GM13976 (cell line): ENCODE measurements around the gene GPHA2.

Experiments used
- DNase-seq: peaks from one replicate; pipeline ENCODE4 v3.0.0; 2012; ENCODE audit warnings: low spot score
- CTCF ChIP-seq: IDR thresholded peaks from 2 replicates; pipeline ENCODE4 v1.5.1; 2012; ENCODE audit warnings: borderline replicate concordance, mild to moderate bottlenecking; ENCODE audit not compliant: insufficient read depth; ENCODE audit errors: extremely low read depth, missing control alignments, control extremely low read depth
- in situ Hi-C: fragments of 300-500 bp; cut with MboI; formaldehyde crosslinking; loops from one replicate; pipeline ENCODE4 v1.12.0; 2022; ENCODE audit warnings: low sequenced_read_pairs, mixed read lengths, inconsistent platforms; ENCODE audit not compliant: unreplicated experiment

The GPHA2 gene

GRCh38 chr11:64898076-64898445 is 37.6 kb downstream of the GPHA2 start:
- no peak for TF ChIP-seq CTCF
- no peak for DNase-seq

GRCh38 chr11:64897381-64898075 is 38.2 kb downstream of the GPHA2 start:
- DNase-seq: no peak
- in situ Hi-C loops: no loop called here
- TF ChIP-seq CTCF: no peak

More at GRCh38 chr11:64898076-64898445, 37.6 kb downstream of the GPHA2 start:
- in situ Hi-C loops: no loop called here

- DNase-seq: no peak
- no peak for TF ChIP-seq CTCF
- in situ Hi-C loops: no loop called here
Measured at GRCh38 chr11:64896448-64897022, 39.2 kb downstream of the GPHA2 start.

GRCh38 chr11:64894812-64895452 is 40.8 kb downstream of the GPHA2 start:
- in situ Hi-C loops: loop anchor here (5.0 kb wide), 1 partner anchor 48 kb away; no protein-coding TSS in a partner anchor
- DNase-seq: no peak
- no peak for TF ChIP-seq CTCF

GRCh38 chr11:64894070-64894811 is 41.5 kb downstream of the GPHA2 start:
- TF ChIP-seq CTCF: peak; percentile 97
- DNase-seq: peak; percentile 94
- in situ Hi-C loops: loop anchor here (5.0 kb wide), 1 partner anchor 47 kb away; no protein-coding TSS in a partner anchor
